SK-N-DZ (cell line): ENCODE data around the gene TPP1.

ENCODE experiments used
- DNase-seq: peaks from one replicate; pipeline ENCODE4 v3.0.0-alpha.2; 2015; ENCODE audit warnings: low spot score

Gene TPP1

DNA sequence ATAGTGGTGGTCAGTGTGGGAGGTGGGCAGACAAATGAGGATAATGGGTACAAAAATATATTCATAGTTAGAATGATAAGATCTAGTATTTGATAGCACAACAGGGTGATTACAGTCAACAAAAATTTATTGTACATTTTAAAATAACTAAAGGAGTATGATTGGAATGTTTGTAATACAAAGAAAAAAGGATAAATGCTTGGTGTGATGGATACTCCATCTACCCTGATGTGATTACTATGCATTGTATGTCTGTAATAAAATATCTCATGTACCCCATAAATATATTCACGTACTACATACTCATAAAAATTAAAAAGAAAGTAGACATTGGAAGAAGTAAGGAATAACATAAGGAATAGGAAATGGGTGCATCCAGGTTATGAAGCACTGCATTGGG lies 31.2 kb downstream of the TPP1 start:
- no peak for DNase-seq

DNA sequence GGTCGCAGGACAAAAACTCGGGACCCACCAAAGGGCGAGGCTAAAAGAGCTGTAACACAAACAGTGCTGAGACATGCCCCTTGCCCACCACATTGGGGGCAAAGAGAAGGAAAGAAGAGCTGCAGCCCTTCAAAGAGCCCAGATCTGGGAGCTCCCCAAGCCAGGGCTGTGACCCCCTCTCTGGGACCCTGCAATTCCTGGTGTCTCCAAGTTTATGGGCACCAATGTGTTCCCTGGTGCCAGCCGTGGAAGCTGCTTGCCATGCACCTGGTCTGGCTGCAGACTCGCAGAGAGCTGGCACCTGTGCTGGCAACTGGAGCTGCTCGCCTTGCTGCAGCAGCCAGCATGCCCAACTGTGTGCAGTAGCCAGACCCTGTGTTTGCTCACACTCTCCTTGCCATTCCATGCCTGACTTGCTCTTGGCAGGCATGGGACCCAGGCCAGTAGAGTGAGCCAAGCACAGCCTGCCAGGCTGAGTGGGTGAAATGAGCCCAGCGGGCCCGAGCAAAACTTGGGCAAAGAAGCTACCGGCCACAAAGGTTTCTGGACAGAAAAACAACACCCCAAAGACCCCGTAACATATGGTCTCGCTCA lies 31.8 kb downstream of the TPP1 start:
- no peak for DNase-seq

DNA sequence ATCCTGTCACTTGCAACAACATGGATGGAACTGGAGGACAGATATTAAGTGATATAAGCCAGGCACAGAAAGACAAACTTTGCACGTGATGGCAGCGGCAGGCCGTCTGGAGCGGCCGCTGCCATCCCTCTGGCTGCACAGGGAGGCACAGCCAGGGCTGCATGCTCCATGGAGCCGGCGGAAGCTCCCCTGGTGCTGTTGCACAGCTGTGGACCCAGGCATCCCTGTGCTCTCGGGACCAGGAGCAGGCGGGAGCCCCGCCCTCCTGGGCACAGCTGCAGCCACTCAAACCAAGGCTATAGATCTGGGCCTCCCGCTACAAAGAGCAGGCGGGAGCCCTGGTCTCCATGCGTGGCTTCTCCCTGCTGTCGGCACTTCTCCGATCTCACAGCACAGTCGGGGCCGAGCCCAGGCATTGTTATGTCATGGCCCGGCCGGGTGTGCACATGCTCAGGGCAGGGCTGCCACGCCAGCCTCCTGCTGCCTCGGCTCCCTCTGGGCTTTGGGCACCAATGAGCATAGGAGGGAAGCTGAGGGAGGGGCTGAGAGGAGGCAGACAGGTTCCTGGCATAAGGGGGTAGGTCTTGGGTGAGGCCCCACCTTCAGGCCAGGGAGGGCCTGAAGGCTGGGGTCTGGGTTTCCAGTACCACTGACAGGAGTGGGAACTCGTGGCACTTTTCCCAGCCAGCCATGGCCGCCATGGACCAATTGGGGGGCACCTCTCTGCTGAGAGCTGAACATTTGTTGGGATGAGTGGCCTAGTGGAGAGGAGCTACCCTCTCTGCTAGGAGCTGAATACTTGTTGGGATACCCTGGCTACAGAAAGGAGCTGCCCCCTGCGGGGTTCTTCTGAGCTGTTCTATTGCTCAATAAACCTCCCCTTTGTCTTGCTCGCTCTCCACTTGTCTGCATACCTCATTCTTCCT lies 32.5 kb downstream of the TPP1 start:
- DNase-seq = peak; percentile 57

DNA sequence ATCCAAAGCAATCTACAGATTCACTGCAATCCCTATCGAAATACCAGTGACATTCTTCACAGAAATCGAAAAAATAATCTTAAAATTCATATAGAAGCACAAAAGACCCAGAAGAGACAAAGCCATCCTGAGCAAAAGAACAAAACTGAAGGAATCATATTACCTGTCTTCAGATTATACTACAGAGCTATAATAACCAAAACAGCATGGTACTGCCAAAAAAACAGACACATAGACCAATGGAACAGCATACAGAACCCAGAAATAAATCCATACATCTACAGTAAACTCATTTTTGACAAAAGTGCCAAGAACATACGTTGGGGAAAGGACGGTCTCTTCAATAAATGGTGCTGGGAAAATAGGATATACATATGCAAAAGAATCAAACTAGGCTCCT lies 34.7 kb downstream of the TPP1 start:
- DNase-seq = no peak

DNA sequence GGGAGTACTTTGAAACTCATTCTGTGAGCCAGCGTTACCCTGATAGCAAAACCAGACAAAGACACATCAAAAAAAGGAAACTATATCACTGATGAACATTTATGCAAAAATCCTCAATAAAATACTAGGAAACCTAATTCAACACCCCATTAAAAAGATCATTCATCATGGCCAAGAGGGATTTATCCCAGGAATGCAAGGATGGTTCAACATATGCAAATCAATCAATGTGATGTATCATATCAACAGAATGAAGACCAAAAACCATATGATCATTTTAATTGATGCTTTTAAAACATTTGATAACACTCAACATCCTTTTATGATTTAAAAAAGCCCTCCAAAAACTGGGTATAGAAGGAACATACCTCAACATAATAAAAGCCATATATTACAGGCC lies 35.6 kb downstream of the TPP1 start:
- DNase-seq = no peak

DNA sequence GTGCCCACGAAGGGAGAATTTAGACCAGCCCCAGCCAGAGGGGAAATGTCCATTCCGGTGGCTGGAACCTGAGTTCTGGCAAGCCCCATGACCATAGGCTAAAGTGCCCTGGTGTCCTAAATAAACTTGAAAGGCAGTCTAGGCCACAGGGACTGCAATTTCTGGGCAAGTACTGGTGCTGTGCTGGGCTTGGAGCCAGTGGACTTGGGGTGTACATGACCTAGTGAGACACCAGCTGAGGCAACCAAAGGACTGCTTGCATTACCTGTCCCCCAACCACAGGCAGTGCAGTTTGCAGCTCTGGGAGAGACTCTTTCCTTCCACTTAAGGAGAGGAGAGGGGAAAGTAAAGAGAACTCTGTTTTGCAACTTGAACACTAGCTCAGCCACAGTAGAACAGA lies 39.5 kb downstream of the TPP1 start:
- DNase-seq = no peak

DNA sequence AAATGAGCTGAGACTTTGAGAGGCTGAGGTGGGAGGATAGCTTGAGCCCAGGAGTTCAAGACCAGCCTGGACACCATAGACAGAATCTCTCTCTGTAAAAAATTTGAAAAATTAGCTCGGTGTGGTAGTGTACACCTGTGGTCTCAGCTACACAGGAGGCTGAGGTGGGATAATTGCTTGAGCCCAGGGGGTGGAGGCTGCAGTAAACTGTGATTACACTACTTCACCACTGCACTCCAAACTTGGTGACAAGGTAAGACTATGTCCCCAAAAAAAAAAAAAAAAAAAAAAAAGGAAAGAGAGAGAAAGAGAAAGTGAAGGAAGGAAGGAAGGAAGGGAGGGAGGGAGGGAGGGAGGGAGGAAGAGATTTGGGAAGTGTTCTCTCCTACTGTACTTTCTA lies 41.1 kb downstream of the TPP1 start:
- DNase-seq = no peak

DNA sequence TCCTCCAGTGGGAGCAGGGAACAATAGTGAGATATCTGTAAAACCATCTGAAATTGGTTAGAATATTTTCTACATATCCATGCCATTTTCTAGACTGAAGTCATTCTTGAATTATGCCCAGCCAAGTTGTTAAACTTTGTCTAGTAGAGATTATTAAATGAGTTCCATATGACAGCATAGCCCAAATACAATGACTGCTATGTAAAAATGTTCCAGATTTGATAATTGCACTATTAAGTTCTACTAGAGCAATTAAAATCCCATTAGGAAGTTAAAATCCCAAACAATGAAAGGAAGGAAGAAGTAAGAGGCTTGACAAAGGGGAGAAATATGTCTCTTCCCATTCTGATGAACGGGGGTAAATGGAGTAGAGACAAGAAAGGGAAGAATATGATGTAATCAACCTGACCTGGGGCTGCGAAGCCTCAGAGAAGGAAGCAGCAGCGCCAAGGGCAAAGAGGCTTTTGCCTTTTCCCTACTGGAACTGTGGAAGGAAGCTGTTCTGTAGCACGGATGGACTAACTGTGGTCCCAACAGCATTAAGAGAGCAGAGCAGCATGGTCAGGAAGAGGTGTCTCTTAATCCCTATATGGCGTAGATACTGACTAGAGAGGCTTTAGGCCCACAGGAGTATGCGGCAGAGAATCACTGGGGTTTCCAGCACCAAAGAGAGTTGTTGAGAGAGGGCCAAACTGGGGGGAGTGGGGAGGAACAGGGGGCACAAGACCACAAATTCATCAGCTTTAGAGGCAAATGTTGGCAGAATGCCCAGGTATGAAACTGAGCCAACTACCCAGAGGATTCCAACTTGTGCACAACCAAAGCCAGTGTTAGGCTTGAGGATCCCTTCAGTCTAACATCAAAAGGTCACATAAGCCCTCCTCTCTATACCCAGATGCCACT lies 42.5 kb downstream of the TPP1 start:
- no peak for DNase-seq

DNA sequence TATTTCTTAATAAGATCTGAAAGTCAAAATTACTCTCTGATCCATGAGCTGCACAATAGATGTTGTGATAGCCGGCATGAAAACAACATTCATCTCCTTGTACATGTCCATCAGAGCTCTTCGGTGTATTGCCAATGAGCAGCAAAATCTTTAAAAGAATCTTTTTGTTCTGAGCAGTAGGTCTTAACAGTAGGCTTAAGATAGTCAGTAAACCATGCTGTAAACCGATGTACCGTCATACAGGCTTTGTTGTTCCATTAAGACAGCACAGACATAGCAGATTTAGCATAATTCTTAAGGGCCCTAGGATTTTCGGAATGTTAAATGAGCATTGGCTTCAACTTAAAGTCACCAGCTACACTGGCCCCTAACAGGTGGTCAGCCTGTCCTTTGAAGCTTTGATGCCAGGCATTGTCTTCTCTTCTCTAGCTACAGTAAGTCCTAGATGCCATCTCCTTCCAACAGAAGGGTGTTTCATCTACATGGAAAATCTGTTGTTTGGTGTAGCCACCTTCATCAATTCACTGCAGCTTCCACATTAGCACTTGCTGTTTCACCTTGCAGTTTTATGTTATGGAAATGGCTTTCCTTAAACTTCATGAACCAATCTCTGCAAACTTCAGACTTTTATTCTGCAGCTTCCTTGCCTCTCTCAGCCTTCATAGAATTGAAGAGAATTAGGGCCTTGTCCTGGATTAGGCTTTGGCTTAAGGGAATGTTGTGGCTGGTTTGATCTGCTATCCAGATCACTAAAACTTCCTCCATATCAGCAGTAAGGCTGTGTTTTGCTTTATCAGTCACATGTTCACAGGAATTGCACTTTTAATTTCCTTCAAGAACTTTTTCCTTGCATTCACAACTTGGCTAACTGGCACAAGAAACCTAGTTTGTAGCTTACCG lies 44.2 kb downstream of the TPP1 start:
- DNase-seq = no peak

DNA sequence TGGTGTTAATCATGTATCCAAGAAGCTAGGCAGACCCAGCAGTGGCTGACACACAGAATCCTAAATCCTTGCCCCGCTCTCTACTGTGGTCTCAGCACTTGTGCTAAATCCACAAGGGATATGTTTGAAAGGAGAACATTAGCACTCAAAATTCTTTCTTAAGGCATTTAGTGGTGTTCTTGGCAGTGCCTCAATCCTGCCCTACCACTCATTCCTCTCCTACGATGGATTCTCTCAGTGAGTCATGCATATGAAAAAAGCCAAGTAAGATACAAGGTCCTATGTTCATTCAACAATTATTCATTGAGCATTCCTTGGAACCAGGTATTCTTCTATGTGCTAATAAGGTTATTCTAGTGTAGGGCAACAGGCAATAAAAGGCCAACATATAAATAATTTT lies 47.0 kb downstream of the TPP1 start:
- DNase-seq = no peak

DNA sequence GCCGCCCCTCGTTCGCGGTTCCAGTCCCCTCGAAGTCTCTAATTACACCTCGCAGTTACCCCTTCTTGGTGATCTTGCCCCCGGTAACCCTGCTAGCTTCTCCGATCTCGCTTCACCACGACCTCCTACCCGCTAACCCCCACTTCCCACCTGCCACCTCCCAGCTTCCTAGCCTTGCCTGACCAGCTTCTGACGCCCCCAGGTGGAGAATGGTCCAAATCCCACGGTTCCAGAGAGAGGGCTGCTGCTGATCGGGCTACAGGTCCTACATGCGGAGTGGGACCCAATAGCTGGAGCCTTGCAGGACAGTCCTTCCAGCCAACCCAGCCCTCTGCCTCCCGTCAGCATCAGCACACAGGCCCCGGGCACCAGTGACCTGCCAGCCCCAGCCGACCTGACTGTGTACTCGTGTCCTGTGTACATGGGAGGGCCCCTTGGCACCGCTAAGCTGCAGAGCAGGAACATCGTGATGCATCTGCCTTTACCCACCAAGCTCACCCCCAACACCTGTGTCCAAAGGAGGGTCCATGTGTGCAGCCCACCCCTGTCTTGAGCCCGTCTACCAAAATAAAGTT lies 47.7 kb downstream of the TPP1 start:
- no peak for DNase-seq

DNA sequence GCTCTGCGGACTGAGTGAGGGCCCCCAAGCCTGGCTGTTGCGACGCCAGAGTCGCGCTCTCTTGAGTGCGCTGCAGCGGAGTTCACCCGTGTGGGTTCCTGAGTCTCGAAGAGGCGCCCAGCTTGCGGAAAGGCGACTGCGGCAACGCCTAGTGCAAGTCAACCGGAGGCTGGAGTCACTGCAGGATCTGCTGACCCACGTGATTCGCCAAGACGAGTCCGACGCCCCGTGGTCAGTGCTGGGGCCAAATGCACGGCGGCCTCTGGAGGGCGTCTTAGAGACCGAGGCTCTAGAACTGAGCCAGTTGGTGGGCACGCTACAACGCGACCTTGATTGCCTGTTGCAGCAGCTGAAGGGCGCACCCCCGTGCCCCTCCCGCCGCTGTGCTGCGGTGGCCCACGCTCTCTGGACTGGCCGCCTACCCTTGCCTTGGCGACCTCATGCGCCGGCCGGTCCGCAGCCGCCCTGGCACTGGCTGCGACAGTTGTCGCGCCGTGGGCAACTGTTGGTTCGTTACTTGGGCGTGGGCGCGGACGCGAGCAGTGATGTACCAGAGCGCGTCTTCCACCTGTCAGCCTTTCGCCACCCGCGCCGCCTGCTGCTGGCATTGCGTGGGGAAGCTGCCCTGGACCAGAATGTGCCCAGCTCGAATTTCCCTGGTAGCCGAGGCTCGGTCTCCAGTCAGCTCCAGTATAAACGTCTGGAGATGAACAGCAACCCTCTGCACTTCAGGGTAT lies 48.4 kb downstream of the TPP1 start:
- DNase-seq = no peak

DNA sequence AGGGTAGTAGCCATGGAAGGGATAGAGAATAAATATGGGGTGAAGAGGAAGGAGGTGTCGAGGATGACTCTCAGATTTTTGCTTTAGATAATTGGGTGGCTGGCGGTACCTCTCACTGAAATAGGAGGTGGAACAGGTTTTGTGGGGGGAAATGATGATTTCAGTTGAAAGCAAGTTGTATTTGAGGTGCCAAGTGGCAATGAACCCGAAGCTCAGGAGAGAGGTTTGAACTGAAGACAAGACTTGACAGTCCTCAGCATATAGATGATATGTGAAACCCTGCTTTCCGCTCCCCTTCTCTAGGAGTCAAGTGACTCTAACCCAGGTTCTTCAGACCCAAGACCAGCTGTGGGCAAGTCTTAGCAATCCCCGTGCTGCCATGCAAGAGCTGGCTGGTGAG lies 49.5 kb downstream of the TPP1 start:
- DNase-seq = no peak

DNA sequence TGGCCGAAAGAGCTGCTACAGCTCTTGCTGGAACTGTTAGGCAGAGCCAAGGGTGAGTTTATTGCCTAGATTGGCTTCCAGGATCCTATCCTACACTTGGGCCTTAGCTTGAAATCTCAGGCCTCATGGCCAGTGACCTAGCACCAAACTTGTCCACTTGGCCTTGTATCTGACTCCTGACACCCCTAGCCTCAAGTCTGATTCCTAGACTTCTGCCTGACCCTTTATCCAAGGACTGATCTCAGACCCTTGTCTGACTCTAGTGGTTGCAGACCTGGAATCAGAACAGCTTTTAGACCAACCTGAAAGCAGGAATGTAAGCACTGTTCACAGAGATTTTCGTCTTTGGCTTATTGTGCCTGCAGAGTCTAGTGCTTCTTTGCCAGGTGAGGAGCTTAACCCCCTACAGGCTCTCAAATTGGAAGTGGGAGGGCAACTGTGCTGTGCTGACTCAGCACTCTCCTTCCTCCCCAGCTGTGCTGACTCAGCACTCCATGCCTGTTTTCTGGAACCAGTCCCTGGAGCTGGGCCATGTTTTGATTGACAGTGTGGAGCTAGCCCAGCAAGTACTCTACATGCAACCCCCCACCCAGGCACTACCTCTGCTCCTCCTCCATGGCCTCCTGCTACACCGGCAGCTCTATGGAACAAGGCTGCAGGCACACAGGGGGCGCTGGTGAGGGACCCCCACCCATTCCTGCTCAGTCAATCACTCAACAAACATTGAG lies 50.9 kb downstream of the TPP1 start:
- no peak for DNase-seq

DNA sequence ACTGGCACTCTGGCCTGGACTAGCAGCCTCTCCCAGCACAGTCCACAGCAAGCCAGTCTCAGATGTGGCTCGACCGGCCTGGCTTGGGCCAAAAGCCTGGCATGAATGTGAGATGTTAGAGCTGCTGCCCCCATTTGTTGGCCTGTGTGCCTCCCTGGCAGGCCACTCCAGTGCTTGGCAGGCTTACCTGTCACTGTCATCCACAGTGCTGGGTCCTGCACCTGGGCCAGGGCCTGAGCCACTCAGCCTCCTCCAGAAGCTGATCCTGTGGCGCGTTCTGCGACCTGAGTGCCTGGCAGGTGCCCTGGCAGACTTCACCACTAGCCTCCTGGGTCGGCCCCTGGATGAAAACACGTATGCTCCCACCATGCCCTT lies 51.9 kb downstream of the TPP1 start:
- DNase-seq = no peak

DNA sequence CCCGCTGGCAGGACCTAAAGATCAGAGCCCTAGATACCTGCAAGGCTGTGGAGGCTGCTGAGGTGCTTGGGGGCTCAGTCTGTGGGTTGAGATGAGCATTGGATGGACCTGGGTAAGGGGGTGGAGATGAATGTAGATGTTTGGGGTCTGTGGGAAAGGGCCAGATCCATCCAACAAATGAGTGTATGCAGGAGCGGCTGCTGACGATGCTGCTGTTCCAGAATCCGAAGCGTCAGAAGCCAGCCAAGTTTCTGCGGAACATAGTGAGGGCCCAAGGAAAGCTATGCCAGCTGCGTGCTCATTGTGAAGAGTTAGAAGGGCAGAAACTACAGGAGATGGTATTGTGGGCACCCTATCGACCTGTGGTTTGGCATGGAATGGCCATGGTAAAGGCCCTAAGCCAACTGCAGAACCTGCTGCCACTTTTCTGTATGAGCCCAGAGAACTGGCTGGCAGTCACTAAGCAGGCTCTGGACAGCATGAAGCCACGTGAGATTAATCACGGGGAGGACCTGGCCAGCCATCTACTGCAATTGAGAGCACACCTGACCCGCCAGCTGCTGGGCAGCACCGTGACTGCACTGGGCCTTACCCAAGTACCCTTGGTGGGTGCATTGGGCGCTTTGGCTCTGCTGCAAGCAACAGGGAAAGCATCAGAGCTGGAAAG lies 52.4 kb downstream of the TPP1 start:
- DNase-seq = no peak

DNA sequence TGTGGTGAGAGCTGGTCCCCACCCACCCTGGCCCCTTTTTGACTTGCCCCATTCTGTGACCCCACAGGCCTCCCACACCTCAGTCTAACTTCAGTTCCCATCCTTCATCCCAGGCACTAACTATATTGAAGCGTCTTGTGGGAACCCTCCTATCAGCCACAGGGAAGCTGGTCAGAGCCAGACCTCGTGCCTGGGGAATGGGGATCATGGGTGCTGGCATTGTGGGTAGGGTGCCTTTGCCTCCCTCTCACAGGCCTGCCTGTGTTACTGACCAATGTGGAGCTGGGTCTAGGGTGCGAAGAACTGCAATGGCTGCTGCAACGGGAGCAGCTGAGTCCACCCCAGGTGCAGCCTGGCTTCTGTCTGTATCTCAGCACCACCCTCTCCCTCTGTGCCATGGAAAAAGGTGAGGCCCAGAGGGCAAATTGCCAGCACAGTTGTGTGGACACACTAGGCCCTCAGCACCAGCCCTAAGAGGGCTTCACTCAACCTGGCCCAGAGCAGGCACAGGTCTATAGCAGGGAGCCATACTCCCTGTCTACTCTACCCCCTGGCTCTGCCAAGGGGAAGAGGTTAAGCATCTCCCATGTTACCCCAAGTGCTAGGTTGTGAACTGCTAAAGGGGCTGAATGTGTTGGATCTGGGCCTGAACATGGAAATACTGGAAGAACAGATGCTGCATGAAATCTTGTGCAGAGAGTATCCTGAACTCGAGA lies 53.1 kb downstream of the TPP1 start:
- DNase-seq = no peak

DNA sequence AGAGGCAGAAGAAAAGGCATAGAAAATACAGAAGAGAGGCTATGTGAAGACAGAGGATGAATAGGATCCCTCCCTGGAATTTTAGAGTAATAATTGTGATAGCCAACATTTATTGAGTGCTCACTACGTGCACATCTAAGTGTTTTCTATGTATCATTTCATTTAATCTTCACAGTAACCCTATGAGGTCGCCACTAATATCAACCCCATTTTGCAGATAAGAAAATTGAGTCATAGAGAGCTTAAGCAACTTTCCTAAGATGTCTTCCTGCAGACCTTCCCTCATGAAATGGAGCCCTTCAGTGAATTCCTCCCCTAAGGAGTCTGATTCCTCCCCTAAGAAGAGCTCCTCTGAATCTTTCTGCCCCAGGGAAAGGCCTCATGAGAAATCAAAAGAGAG lies 53.9 kb downstream of the TPP1 start:
- DNase-seq = no peak
